A549 (cell line): ENCODE data around the gene RBX1. TPM values are rescaled to one million over a fixed set of nuclear protein-coding genes. Genes with fewer than 3 reads are reported as not detected.
"Not testable (repeated sequence)": the region's sequence is repeated elsewhere in the genome, so short reads cannot be mapped to it uniquely, and the experiment has no call there.

ENCODE experiments used
- ATAC-seq, 2 experiments: fragments of 200-7000 bp in 1 of 2; fragments of >200 bp in 1 of 2; cut with Nextera tagmentation in 1 of 2; cut with Tn5 transposase in 1 of 2; 3 replicates each; pipeline versions ENCODE4 v1.8.0 to v1.9.1; 2018 to 2020; ENCODE audit warnings: mild to moderate bottlenecking in 1 of 2, moderate library complexity in 1 of 2
- CTCF ChIA-PET: fragments of 300-600 bp; sonication (Branson Sonifier 250); formaldehyde crosslinking; extraction: SDS; loops from one replicate; lab custom pipeline; 2021; ENCODE audit warnings: antibody characterized with exemption, inconsistent platforms; lab: Yijun Ruan, JAX
- POLR2A ChIA-PET: fragments of 350-600 bp; formaldehyde crosslinking; extraction: SDS; loops from one replicate; lab custom pipeline; 2021; ENCODE audit warnings: antibody characterized with exemption, inconsistent platforms; lab: Yijun Ruan, JAX
- DNase-seq, 2 experiments: peaks; one replicate each; pipeline versions ENCODE4 v3.0.0 to v3.0.0-alpha.2; 2011 to 2016; ENCODE audit warnings: low read depth in 1 of 2, low spot score in 1 of 2
- FAIRE-seq: peaks from 2 replicates; lab custom pipeline; 2011; peaks lifted over from hg19 to GRCh38; lab: Jason Lieb, UNC
- H3K27ac ChIP-seq, 2 experiments: fragments of >200 bp; sonication (Bioruptor Twin); formaldehyde crosslinking; 3 replicates each; pipeline ENCODE4 v1.5.1; 2016 to 2017
- H3K4me1 ChIP-seq: fragments of >200 bp; sonication (Bioruptor Twin); formaldehyde crosslinking; 3 replicates; pipeline ENCODE4 v1.6.1; 2016
- H3K4me2 ChIP-seq: fragments of >200 bp; sonication (Bioruptor Twin); formaldehyde crosslinking; 3 replicates; pipeline ENCODE4 v1.6.1; 2016
- H3K4me3 ChIP-seq: fragments of >200 bp; sonication (Bioruptor Twin); formaldehyde crosslinking; 3 replicates; pipeline ENCODE4 v1.5.1; 2016
- H3K9me3 ChIP-seq: fragments of >200 bp; sonication (Bioruptor Twin); formaldehyde crosslinking; 3 replicates; pipeline ENCODE4 v1.6.1; 2016
- CBX2 ChIP-seq: fragments of 200-600 bp; sonication (generic); IDR thresholded peaks from 2 replicates; pipeline ENCODE4 v1.6.1; 2016; ENCODE audit warnings: low read depth, mild to moderate bottlenecking, borderline replicate concordance
- CEBPB ChIP-seq, 2 experiments: fragments of >200 bp in 1 of 2; sonication (Bioruptor Twin) in 1 of 2; formaldehyde crosslinking in 1 of 2; IDR thresholded peaks; 2 replicates each; pipeline ENCODE4 v1.6.1; 2012 to 2016
- EHF ChIP-seq: fragments of 250-450 bp; sonication (Bioruptor Pico); IDR thresholded peaks from 2 replicates; pipeline ENCODE4 v1.5.0; 2020; ENCODE audit warnings: mild to moderate bottlenecking
- ESRRA ChIP-seq: fragments of 150-350 bp; IDR thresholded peaks from 2 replicates; pipeline ENCODE4 v1.6.1; 2014; ENCODE audit warnings: mild to moderate bottlenecking, low read length, borderline replicate concordance
- HOXB5 ChIP-seq: fragments of 250-450 bp; sonication (Bioruptor Pico); IDR thresholded peaks from 2 replicates; pipeline ENCODE4 v1.5.0; 2020; ENCODE audit warnings: mild to moderate bottlenecking, moderate library complexity
- KDM5A ChIP-seq: fragments of 200-600 bp; sonication (generic); IDR thresholded peaks from 2 replicates; pipeline ENCODE4 v1.6.1; 2016; ENCODE audit warnings: antibody characterized with exemption, mild to moderate bottlenecking
- MAFK ChIP-seq: fragments of 450-650 bp; IDR thresholded peaks from 2 replicates; pipeline ENCODE4 v1.6.1; 2014; ENCODE audit not compliant: partially characterized antibody
- MAZ ChIP-seq: fragments of 150-350 bp; IDR thresholded peaks from 2 replicates; pipeline ENCODE4 v1.6.1; 2014; ENCODE audit warnings: antibody characterized with exemption, low read depth, low read length, borderline replicate concordance
- RCOR1 ChIP-seq: fragments of 150-350 bp; IDR thresholded peaks from 2 replicates; pipeline ENCODE4 v1.6.1; 2014; ENCODE audit warnings: antibody characterized with exemption, low read length, low read depth
- RFX5 ChIP-seq: fragments of 450-650 bp; IDR thresholded peaks from 2 replicates; pipeline ENCODE4 v1.7.1; 2014; ENCODE audit warnings: antibody characterized with exemption, mild to moderate bottlenecking, moderate library complexity
- RNF2 ChIP-seq: fragments of 200-600 bp; sonication (generic); IDR thresholded peaks from 2 replicates; pipeline ENCODE4 v1.6.1; 2016; ENCODE audit warnings: low read depth, mild to moderate bottlenecking, antibody characterized with exemption, moderate library complexity, borderline replicate concordance
- TFCP2L1 ChIP-seq: fragments of 250-450 bp; sonication (Bioruptor Pico); IDR thresholded peaks from 2 replicates; pipeline ENCODE4 v1.5.0; 2021; ENCODE audit warnings: mild to moderate bottlenecking
- ZNF302 ChIP-seq: fragments of 250-450 bp; sonication (Bioruptor Pico); IDR thresholded peaks from 2 replicates; pipeline ENCODE4 v1.9.0; 2021; ENCODE audit warnings: inconsistent platforms, mild to moderate bottlenecking, moderate library complexity
- ZSCAN20 ChIP-seq: fragments of 250-450 bp; sonication (Bioruptor Pico); IDR thresholded peaks from 2 replicates; pipeline ENCODE4 v1.8.0; 2022; ENCODE audit warnings: mild to moderate bottlenecking, moderate library complexity
- WGBS: methylation state at CpG from one replicate; pipeline ENCODE4 v1.1.6; 2017; ENCODE audit errors: missing lambda C conversion rate; 5-methylcytosine and 5-hydroxymethylcytosine counted together
- polyA plus RNA-seq, 4 experiments: library from polyadenylated mRNA; depleted of rRNA in 3 of 4; stranded (reverse); fragments of >200 nt; fragmentation: RNase III in 1 of 4; extraction: RNeasy Plus Mini Kit Qiagen cat#74134 plus additional on column Dnase treatment in 1 of 4; gene quantifications; 2 replicates in 3 of 4; 3 replicates in 1 of 4; pipeline ENCODE4 v1.2.3, GENCODE V29; 2011 to 2017
- TF ChIP-seq, protein P1 (sequence below): IDR thresholded peaks from 2 replicates; pipeline ENCODE4 v1.6.1; 2012
- TF ChIP-seq, protein P2 (sequence below): fragments of 150-350 bp; IDR thresholded peaks from 2 replicates; pipeline ENCODE4 v1.6.1; 2014; ENCODE audit warnings: low read depth, mild to moderate bottlenecking, low read length

The RBX1 gene
- polyA plus RNA-seq, 2 of the 4 experiments (the other 2 are of a cell fraction), result 61.7 to 82.3 TPM

DNA sequence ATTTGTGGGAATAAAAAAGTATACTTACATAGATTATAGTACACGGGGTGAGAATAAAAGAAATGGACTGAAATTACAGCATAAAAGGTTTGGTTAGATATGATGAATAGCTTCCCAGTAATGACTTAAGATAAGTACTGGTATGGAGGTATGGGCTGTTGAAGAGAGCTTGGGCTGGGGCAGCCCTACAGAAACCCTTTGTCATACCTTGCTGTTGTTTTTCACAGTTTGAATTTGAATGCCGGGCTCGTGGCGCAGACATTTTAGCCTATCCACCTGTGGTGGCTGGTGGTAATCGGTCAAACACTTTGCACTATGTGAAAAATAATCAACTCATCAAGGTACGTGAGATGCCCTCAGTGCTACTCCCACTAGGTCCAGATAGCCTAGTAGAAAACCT, 42.3 kb upstream of the RBX1 start:
- ATAC-seq (no peak), DNase-seq (no peak), FAIRE-seq (no peak)
- TF ChIP-seq RCOR1 (no peak), MAZ (no peak), KDM5A (no peak), RNF2 (no peak), CEBPB (IDR thresholded peaks at IDR 0.05) (no peak), TFCP2L1 (no peak)
- WGBS, result 96% methylated on average over 6 of the region's 6 CpGs
- ChIA-PET CTCF (interaction anchor here (1.9 to 2.2 kb wide), 2 partner anchors 9 to 14 kb away, joined by 5 to 7 read pairs; no protein-coding TSS in a partner anchor), POLR2A (no interaction called here)
- Histone ChIP-seq H3K9me3 (no peaks in the 10 kb centered on the region), H3K4me3 (no peak overlapping the region), H3K4me1 (no peaks in the 10 kb centered on the region), H3K27ac (no peak overlapping the region), H3K4me2 (no peak overlapping the region)

DNA sequence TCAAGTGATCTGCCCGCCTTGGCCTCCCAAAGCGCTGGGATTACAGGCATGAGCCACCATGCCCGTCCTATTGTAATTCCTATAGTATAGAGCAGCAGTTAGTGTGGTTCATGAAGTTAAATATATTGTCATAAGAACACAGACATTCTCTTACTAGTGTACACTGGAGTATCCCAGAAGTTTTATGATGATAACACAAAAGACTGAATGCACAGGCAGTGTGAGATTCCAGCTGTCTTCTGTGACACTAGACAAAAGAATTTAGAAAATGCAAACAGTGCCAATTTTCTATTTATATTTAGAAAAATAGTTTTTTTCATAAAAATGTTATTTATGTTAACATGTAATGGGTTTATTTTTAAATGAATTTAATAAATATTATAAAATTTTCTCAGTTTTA, 39.4 kb upstream of the RBX1 start:
- ATAC-seq, result no peak
- 93% methylated on average over 3 of the region's 3 CpGs for WGBS
- Histone ChIP-seq H3K4me2 (no peak overlapping the region), H3K9me3 (no peaks in the 10 kb centered on the region)
- no peak for TF ChIP-seq ESRRA
- TF ChIP-seq EHF (CRISPR knock-in tag), result no peak
- no peak for TF ChIP-seq CEBPB (IDR thresholded peaks at IDR 0.05)
- no peak for TF ChIP-seq ZNF302 (CRISPR knock-in tag)
- no peak for TF ChIP-seq MAFK
- TF ChIP-seq, protein P1, sequence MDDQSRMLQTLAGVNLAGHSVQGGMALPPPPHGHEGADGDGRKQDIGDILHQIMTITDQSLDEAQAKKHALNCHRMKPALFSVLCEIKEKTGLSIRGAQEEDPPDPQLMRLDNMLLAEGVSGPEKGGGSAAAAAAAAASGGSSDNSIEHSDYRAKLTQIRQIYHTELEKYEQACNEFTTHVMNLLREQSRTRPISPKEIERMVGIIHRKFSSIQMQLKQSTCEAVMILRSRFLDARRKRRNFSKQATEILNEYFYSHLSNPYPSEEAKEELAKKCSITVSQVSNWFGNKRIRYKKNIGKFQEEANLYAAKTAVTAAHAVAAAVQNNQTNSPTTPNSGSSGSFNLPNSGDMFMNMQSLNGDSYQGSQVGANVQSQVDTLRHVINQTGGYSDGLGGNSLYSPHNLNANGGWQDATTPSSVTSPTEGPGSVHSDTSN, result no peak
- no peak for TF ChIP-seq RNF2
- TF ChIP-seq CBX2, result no peak
- TF ChIP-seq RFX5, result no peak
- TF ChIP-seq, protein P2, sequence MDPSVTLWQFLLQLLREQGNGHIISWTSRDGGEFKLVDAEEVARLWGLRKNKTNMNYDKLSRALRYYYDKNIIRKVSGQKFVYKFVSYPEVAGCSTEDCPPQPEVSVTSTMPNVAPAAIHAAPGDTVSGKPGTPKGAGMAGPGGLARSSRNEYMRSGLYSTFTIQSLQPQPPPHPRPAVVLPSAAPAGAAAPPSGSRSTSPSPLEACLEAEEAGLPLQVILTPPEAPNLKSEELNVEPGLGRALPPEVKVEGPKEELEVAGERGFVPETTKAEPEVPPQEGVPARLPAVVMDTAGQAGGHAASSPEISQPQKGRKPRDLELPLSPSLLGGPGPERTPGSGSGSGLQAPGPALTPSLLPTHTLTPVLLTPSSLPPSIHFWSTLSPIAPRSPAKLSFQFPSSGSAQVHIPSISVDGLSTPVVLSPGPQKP, result no peak
- TF ChIP-seq, all 56 proteins: peak for 0
- ChIA-PET POLR2A (no interaction called here), CTCF (interaction anchor here (1.1 to 1.9 kb wide), 2 partner anchors 10 to 11 kb away, joined by 4 to 6 read pairs; no protein-coding TSS in a partner anchor)
- H3K4me3 ChIP-seq, result no peak overlapping the region
- DNase-seq (no peak), FAIRE-seq (no peak)
- no peaks in the 10 kb centered on the region for H3K4me1 ChIP-seq
- no peak overlapping the region for H3K27ac ChIP-seq

DNA sequence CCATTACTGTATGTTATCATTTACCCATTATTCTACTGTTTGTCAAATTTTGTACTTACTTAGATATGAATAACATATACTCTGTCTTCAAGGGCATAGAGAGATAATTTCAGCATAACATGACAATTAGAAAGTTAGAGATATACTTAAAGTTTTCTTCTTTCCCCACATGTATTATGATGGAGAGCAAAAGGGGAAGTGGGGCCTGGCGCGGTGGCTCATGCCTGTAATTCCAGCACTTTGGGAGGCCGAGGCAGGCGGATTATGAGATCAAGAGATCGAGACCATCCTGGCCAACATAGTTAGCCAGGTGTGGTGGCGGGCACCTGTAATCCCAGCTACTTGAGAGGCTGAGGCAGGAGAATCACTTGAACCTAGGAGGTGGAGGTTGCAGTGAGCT, 38.2 kb upstream of the RBX1 start:
- DNase-seq, ATAC-seq, POLR2A ChIA-PET, H3K4me1 ChIP-seq, H3K4me3 ChIP-seq, H3K27ac ChIP-seq, FAIRE-seq, H3K9me3 ChIP-seq, H3K4me2 ChIP-seq: not testable (repeated sequence)
- CTCF ChIA-PET, result interaction anchor here (1.1 kb wide), 1 partner anchor 10 kb away, joined by 4 read pairs; no protein-coding TSS in a partner anchor
- 100% methylated on average over 6 of the region's 6 CpGs for WGBS

DNA sequence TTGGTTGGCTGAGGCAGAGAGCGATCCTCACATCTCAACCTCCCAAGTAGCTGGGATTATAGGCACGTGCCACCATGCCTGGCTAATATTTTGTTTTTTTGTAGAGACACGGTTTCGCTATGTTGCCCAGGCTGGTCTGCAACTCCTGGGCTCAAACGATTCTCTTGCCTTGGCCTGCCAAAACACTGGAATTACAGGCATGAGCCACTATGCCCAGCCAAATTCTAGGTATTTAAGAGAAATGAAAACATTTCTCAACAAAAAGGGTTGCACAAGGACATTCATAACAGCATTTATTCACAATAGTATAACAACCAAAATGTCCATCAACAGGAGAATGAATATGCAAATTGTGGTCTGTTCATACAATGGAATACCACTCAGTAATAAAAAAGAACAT, 31.7 kb upstream of the RBX1 start:
- FAIRE-seq (no peak), ATAC-seq (no peak), DNase-seq (no peak)
- H3K4me2 ChIP-seq, result no peak overlapping the region
- no peak overlapping the region for H3K4me3 ChIP-seq
- POLR2A ChIA-PET, result interaction anchor here (0.7 kb wide), 1 partner anchor 17 kb away, joined by 3 read pairs; no protein-coding TSS in a partner anchor
- no peak for TF ChIP-seq HOXB5 (CRISPR knock-in tag)
- TF ChIP-seq MAZ, result no peak
- no peak for TF ChIP-seq ZSCAN20
- WGBS, result 93% methylated on average over 5 of the region's 5 CpGs
- CTCF ChIA-PET, result no interaction called here
- H3K27ac ChIP-seq, result no peak overlapping the region
- H3K4me1 ChIP-seq, result no peaks in the 10 kb centered on the region
- no peaks in the 10 kb centered on the region for H3K9me3 ChIP-seq
